WTC11 (cell line): ENCODE measurements around the gene MTERF4. TPM values are rescaled to one million over a fixed set of nuclear protein-coding genes. Genes with fewer than 3 reads are reported as not detected.

Source experiments
- ATAC-seq: fragments of 200-7000 bp; cut with Tn5 transposase; 2 replicates; pipeline ENCODE4 v1.10.0; 2021; ENCODE audit warnings: mild to moderate bottlenecking, moderate library complexity
- CTCF ChIA-PET: fragments of 300-600 bp; sonication (Branson Sonifier 250); formaldehyde crosslinking; loops from one replicate; lab custom pipeline; 2021; ENCODE audit warnings: antibody characterized with exemption; lab: Charles Lee
- POLR2A ChIA-PET: fragments of 350-600 bp; sonication (Branson Sonifier 250); formaldehyde crosslinking; loops from one replicate; lab custom pipeline; 2021; ENCODE audit warnings: antibody characterized with exemption; lab: Charles Lee
- DNase-seq: peaks from one replicate; pipeline ENCODE4 v3.0.0; 2021; ENCODE audit warnings: low spot score
- H3K27ac Mint-ChIP-seq: 2 replicates; pipeline ENCODE4 v1.8.0; 2021; ENCODE audit warnings: mixed read lengths
- H3K27me3 Mint-ChIP-seq: 2 replicates; pipeline ENCODE4 v1.8.0; 2021; ENCODE audit warnings: low read depth, mild to moderate bottlenecking, moderate library complexity, mixed read lengths
- H3K36me3 Mint-ChIP-seq: 2 replicates; pipeline ENCODE4 v1.8.0; 2021; ENCODE audit warnings: mixed read lengths
- H3K4me1 Mint-ChIP-seq: 2 replicates; pipeline ENCODE4 v1.8.0; 2022; ENCODE audit warnings: mixed read lengths
- H3K4me3 Mint-ChIP-seq: 2 replicates; pipeline ENCODE4 v1.8.0; 2021; ENCODE audit warnings: mild to moderate bottlenecking, moderate library complexity, mixed read lengths
- H3K9me3 Mint-ChIP-seq: 2 replicates; pipeline ENCODE4 v1.8.0; 2021; ENCODE audit warnings: mixed read lengths
- CTCF ChIP-seq: fragments of 200-600 bp; IDR thresholded peaks from 2 replicates; pipeline ENCODE4 v1.8.0; 2022; ENCODE audit warnings: antibody characterized with exemption
- E2F1 ChIP-seq: sonication (generic); formaldehyde crosslinking; IDR thresholded peaks from 2 replicates; pipeline ENCODE4 v1.8.0; 2022; ENCODE audit warnings: mild to moderate bottlenecking, missing genetic modification reagents
- E2F4 ChIP-seq: sonication (generic); formaldehyde crosslinking; IDR thresholded peaks from 2 replicates; pipeline ENCODE4 v1.8.1; 2022; ENCODE audit warnings: low read depth, mild to moderate bottlenecking, moderate library complexity, missing genetic modification reagents, borderline replicate concordance
- FOXJ3 ChIP-seq: sonication (generic); formaldehyde crosslinking; IDR thresholded peaks from 2 replicates; pipeline ENCODE4 v1.9.0; 2021; ENCODE audit warnings: missing genetic modification reagents, mild to moderate bottlenecking, borderline replicate concordance
- FOXP1 ChIP-seq: sonication (generic); formaldehyde crosslinking; IDR thresholded peaks from 2 replicates; pipeline ENCODE4 v1.8.0; 2022; ENCODE audit warnings: missing genetic modification reagents, mild to moderate bottlenecking, moderate library complexity, borderline replicate concordance
- IRF2 ChIP-seq: sonication (generic); formaldehyde crosslinking; IDR thresholded peaks from 2 replicates; pipeline ENCODE4 v1.8.0; 2022; ENCODE audit warnings: low read depth, missing genetic modification reagents, borderline replicate concordance
- JAZF1 ChIP-seq: fragments of 250-450 bp; sonication (Bioruptor Pico); IDR thresholded peaks from 2 replicates; pipeline ENCODE4 v1.9.0; 2021; ENCODE audit warnings: moderate library complexity, mild to moderate bottlenecking, inconsistent platforms
- JUN ChIP-seq: sonication (generic); formaldehyde crosslinking; IDR thresholded peaks from 2 replicates; pipeline ENCODE4 v1.8.0; 2023; ENCODE audit warnings: mild to moderate bottlenecking, missing genetic modification reagents
- MLX ChIP-seq: sonication (generic); formaldehyde crosslinking; IDR thresholded peaks from 2 replicates; pipeline ENCODE4 v1.8.1; 2023; ENCODE audit warnings: mild to moderate bottlenecking, missing genetic modification reagents, moderate library complexity
- NFATC4 ChIP-seq: fragments of 250-450 bp; sonication (Bioruptor Pico); IDR thresholded peaks from 2 replicates; pipeline ENCODE4 v1.9.0; 2021; ENCODE audit warnings: mild to moderate bottlenecking
- NFE2L1 ChIP-seq: sonication (generic); formaldehyde crosslinking; IDR thresholded peaks from 2 replicates; pipeline ENCODE4 v1.8.1; 2023; ENCODE audit warnings: missing genetic modification reagents
- NR2C2 ChIP-seq: sonication (generic); formaldehyde crosslinking; IDR thresholded peaks from 2 replicates; pipeline ENCODE4 v1.8.0; 2022; ENCODE audit warnings: mild to moderate bottlenecking, missing genetic modification reagents
- NR3C1 ChIP-seq: sonication (generic); formaldehyde crosslinking; conservative IDR thresholded peaks from 2 replicates; pipeline ENCODE4 v1.8.1; 2023; ENCODE audit warnings: low read depth, mild to moderate bottlenecking, missing genetic modification reagents
- PRDM15 ChIP-seq: sonication (generic); formaldehyde crosslinking; IDR thresholded peaks from 2 replicates; pipeline ENCODE4 v1.8.0; 2022; ENCODE audit warnings: missing genetic modification reagents
- PREB ChIP-seq: sonication (generic); formaldehyde crosslinking; IDR thresholded peaks from 2 replicates; pipeline ENCODE4 v1.8.1; 2022; ENCODE audit warnings: mild to moderate bottlenecking, missing genetic modification reagents, moderate library complexity, borderline replicate concordance
- RELA ChIP-seq: sonication (generic); formaldehyde crosslinking; IDR thresholded peaks from 2 replicates; pipeline ENCODE4 v1.8.1; 2022; ENCODE audit warnings: missing genetic modification reagents, mild to moderate bottlenecking, borderline replicate concordance
- SMAD3 ChIP-seq: sonication (generic); formaldehyde crosslinking; IDR thresholded peaks from 2 replicates; pipeline ENCODE4 v1.8.0; 2022; ENCODE audit warnings: missing genetic modification reagents, mild to moderate bottlenecking, borderline replicate concordance
- TEAD4 ChIP-seq: sonication (generic); formaldehyde crosslinking; IDR thresholded peaks from 2 replicates; pipeline ENCODE4 v1.8.0; 2022; ENCODE audit warnings: mild to moderate bottlenecking, missing genetic modification reagents
- ZNF138 ChIP-seq: sonication (generic); formaldehyde crosslinking; conservative IDR thresholded peaks from 2 replicates; pipeline ENCODE4 v1.8.1; 2022; ENCODE audit warnings: mild to moderate bottlenecking, moderate library complexity, missing genetic modification reagents
- ZNF532 ChIP-seq: fragments of 250-450 bp; sonication (Bioruptor Pico); IDR thresholded peaks from 2 replicates; pipeline ENCODE4 v1.9.0; 2021; ENCODE audit warnings: mild to moderate bottlenecking, borderline replicate concordance
- total RNA-seq: library from RNA; stranded (reverse); gene quantifications from 3 replicates; pipeline ENCODE4 v1.2.3, GENCODE V29; 2021

The MTERF4 gene
- total RNA-seq, 1 experiment from 2014 or later: 23.3 TPM

- TF ChIP-seq ZNF532 (CRISPR knock-in tag) (no peak), MLX (CRISPR knock-in tag) (0 out of 2 replicates have a peak, but pooled peaks have one; percentile 58), ZNF138 (no peak), PRDM15 (CRISPR knock-in tag) (no peak), FOXJ3 (CRISPR knock-in tag) (no peak), PREB (CRISPR knock-in tag) (no peak), NFATC4 (no peak), JUN (CRISPR knock-in tag) (peak; percentile 95; the same call in 1 of the 2 replicates), FOXP1 (peak; percentile 93)
- TF ChIP-seq, all 79 proteins: peak for 37
Observed at GRCh38 chr2:241049739-241050623, 52.1 kb downstream of the MTERF4 start (continued).

GRCh38 chr2:241048949-241049343 lies 53.1 kb downstream of the MTERF4 start:
- H3K4me1 Mint-ChIP-seq: no peaks in the 10 kb centered on the region
- POLR2A ChIA-PET: no interaction called here
- H3K36me3 Mint-ChIP-seq: 0 out of 2 replicates have a peak, but pooled peaks cover 3% of the 10 kb centered on the region
- CTCF ChIA-PET: interaction anchor here (0.9 kb wide), 1 partner anchor 135 kb away, joined by 5 read pairs; no protein-coding TSS in a partner anchor
- peaks cover 14% of the 10 kb centered on the region for H3K9me3 Mint-ChIP-seq
- no peak overlapping the region for H3K27ac Mint-ChIP-seq
- no peaks in the 10 kb centered on the region; the same call in 1 of the 2 replicates for H3K27me3 Mint-ChIP-seq
- H3K4me3 Mint-ChIP-seq: no peak overlapping the region
- ATAC-seq (no peak), DNase-seq (no peak)
- TF ChIP-seq IRF2 (CRISPR knock-in tag) (no peak), NR2C2 (no peak), E2F4 (CRISPR knock-in tag) (no peak), RELA (no peak), SMAD3 (CRISPR knock-in tag) (no peak), TEAD4 (CRISPR knock-in tag) (no peak), E2F1 (no peak), NR3C1 (CRISPR knock-in tag) (no peak), NFE2L1 (no peak), JAZF1 (CRISPR knock-in tag) (no peak), CTCF (no peak), FOXJ3 (CRISPR knock-in tag) (no peak)
